NOMO-1 (cell line): ENCODE results near the gene CBARP.
A peak's percentile ranks its signal among the peaks of the same experiment; 100 is the strongest.
"Not testable (repeated sequence)": the region's sequence is repeated elsewhere in the genome, so short reads cannot be mapped to it uniquely, and the experiment has no call there.

Experiments used
- DNase-seq, 2 experiments: peaks; one replicate each; lab custom pipeline; 2025; ENCODE audit not compliant: unreplicated experiment in 2 of 2; lab: John Stamatoyannopoulos, UW

The CBARP gene

DNA sequence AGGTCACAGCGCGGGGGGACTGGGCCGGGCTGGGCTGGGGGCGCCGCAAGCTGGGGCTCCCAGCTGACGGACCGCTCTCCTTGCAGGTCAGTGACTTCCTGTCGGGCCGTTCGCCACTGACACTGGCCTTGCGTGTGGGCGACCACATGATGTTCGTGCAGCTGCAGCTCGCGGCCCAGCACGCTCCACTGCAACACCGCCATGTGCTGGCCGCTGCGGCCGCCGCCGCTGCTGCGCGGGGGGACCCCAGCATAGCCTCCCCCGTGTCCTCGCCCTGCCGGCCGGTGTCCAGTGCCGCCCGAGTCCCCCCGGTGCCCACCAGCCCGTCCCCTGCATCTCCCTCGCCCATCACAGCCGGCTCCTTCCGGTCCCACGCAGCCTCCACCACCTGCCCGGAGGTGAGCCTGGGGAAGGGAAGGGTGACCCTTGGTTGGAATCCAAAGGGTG is 16.3 kb upstream of the CBARP start:
- no peak for DNase-seq

DNA sequence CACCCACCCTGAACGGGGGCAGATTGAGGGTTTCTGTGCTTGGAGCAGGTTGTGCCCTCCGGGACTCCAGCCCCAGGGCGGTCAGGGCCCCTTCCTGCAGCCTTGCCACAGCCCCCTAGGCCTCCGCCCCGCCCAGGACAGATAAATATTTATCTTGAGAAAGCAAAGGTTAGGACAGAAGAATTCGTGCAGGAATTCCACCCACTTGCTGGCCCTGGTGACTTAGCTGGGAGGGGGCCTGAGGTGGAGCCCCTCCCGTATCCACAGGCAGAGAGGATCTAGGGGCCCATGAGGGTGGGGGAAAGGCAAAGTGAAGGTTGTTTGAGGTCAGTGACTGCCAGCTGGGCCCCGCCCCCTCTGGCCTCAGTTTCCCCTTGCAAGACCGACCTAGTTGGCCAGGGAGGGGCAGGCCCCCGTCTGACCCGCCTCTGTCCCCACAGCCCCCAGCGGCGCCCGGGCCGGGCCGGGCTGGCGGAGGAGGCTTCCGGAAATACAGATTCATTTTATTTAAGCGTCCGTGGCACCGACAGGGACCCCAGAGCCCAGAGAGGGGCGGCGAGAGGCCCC is 15.8 kb upstream of the CBARP start:
- DNase-seq: peak in 1 of 2 experiments; percentile 47

DNA sequence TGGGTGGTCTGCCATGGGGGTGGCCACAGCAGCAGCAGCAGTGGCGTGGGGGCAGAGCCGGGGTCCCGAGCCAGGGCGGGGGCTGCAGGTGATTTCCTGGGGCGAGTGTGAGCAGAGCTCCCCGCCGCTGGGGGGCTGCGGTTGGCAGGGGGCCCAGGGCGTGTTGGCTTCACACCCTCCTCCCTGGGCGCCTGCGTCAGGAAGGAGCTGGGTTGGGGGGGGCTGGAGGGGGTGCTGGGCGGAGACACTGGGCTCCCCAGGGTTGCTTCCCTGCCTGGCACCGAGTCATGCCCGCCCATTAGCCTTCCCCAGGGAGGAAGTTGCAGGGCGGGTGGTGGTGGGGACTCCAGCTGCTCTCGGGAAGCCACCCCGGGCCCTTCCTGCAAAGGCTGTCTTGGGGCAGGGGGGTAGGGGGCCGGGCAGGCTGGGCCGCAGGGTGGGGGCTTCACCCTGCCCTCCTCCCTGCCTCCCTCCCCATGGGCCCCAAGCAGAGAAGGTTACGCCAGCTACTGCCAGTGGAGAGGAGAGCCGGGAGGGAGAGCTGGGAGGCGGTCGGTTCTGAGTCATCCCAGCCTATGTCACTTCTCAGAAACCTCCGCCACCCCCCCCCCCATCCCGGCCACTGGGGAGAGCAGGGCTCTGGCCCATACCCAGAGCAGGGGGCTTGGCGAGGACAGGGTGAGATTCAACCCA is 15.2 kb upstream of the CBARP start:
- DNase-seq: peak; percentile 88 to 98

- peak; percentile 94 to 98 for DNase-seq
Observed at GRCh38 chr19:1252221-1252820, 14.5 kb upstream of the CBARP start.

- DNase-seq: peak; percentile 75 to 76
Observed at GRCh38 chr19:1251330-1252220, 13.8 kb upstream of the CBARP start.

GRCh38 chr19:1250437-1251260 is 12.8 kb upstream of the CBARP start:
- DNase-seq: peak; percentile 26 to 64

DNA sequence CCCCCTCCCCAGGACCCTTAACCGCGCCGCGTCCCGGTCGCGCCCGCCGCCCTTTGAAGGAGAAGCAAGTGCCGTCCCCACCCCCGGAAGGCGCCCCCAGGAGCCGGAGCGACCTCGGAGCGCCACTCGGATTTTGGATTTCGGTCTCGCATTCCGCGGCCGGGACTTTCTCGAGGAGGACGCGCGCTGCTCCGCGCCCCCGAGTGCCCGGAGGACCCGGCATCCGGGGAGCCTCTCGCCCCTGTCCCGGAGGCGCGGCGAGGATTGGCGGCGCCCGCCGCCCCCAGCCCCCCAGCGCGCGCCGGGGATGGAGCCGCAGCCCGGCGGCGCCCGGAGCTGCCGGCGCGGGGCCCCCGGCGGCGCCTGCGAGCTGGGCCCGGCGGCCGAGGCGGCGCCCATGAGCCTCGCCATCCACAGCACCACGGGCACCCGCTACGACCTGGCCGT is 12.2 kb upstream of the CBARP start:
- DNase-seq: no peak

- peak; percentile 91 to 97 for DNase-seq
Observed at GRCh38 chr19:1249298-1249989, 11.6 kb upstream of the CBARP start.

- DNase-seq: peak; percentile 63 to 81
Observed at GRCh38 chr19:1248786-1249297, 11.0 kb upstream of the CBARP start.

DNA sequence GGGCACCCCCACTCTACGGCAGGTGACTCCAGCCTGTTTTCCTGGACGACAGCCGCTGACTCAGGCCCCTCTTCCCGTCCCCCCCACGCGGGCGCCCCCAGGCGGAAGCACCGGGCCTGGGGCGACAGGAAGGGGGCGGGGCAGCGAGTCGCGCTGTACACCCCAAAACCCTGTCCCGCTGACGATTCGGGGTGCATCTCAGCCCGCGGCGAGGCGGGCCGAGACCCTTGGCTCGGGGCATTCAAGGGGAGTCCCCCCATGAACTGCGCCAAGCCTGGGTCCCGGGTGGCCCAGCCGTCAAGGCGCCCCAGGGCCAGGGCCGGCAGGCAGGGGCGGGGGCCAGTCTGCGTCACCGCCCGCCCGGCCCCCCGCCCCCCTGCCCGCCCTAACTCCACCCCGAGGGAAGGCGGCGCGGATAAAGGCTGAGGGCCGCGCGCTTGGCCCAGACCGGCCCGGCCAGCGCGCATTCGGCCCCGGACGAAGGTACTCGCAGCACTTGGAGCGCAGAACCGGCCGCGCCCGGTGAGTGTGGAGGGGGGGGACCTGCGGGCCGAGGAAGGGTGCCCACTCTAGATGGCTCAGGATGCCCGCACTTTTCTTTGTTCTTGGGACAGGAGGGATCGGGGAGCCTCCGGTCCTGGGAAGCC is 10.5 kb upstream of the CBARP start, which contains the start of gene MIDN:
Gene MIDN (plus strand): TSS at position 445 of the 647 bp plus-strand sequence. CDS start 1,714 bp downstream, outside the sequence.
- peak; percentile 63 to 85 for DNase-seq

GRCh38 chr19:1247748-1248138 is 9.9 kb upstream of the CBARP start:
- no peak for DNase-seq

GRCh38 chr19:1246265-1247087 is 8.7 kb upstream of the CBARP start:
- not testable (repeated sequence) for DNase-seq

DNA sequence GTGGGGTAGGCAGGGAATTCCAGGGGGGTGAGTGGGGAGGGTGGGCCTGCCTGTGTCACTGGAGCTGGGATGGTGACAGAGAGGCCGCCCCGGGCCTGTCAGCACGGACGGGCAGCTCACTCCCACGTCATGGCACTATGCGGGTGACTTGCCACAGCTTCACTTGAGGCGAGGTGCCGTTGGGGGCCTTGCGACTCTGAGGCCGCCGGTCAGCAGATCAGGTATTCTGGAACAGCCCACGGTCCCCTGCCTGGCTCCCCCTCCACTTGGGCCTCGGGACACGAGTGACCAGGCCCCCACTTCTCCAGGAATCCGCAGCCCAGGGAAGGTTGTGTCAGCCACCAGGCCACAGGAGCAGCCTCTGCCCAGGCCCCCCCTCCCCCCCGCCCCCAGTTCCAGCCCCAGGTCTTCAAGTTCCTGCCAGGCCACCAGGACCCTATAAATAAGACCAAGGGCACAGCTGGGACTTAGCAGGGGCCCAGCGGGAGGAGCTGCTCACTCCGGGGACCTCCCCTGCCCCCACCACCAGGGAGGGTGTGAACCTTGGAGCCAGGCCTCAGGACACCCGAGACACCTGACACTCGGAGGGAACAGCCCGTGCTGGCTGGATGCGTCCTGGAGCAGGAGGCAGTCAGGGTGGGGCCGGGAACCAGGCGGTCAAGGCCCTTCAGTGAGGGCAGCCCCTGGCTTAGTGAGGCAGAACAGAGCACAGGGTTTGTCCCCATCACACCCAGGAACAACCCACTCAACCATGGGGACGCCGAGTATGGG is 7.9 kb upstream of the CBARP start:
- no peak for DNase-seq

- DNase-seq: no peak
Observed at GRCh38 chr19:1244693-1245451, 7.1 kb upstream of the CBARP start.

DNA sequence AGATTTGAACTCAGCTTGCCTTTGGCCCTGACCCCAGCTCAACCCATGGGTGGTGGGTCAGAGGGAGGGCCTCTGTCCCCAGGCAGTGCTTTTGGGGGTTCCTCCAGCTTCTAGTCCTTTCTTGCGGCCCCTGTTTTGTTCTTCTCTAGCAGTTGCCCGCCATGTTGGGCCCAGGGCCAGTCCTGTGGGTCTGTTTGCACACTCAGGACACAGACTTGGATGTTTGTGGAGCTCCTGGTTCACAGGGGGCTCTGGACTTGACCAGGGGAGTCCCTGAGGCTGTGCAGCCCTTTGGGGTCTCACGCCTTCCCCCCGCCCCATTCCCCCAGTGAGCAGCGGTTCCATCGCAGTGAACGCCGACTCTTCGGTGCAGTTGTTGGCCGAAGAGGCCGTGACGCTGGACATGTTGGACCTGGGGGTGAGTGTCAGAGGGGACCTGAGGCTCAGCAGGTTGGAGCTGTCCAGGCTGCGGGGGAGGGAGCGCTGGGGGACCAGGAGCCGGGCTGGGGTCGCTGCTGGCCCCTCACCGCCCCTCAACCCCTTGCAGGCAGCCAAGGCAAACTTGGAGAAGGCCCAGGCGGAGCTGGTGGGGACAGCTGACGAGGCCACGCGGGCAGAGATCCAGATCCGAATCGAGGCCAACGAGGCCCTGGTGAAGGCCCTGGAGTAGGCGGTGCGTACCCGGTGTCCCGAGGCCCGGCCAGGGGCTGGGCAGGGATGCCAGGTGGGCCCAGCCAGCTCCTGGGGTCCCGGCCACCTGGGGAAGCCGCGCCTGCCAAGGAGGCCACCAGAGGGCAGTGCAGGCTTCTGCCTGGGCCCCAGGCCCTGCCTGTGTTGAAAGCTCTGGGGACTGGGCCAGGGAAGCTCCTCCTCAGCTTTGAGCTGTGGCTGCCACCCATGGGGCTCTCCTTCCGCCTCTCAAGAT is 6.2 kb upstream of the CBARP start:
- DNase-seq: peak; percentile 77 to 86
